ENCODE data around the gene ZNHIT2.

Gene ZNHIT2

DNA sequence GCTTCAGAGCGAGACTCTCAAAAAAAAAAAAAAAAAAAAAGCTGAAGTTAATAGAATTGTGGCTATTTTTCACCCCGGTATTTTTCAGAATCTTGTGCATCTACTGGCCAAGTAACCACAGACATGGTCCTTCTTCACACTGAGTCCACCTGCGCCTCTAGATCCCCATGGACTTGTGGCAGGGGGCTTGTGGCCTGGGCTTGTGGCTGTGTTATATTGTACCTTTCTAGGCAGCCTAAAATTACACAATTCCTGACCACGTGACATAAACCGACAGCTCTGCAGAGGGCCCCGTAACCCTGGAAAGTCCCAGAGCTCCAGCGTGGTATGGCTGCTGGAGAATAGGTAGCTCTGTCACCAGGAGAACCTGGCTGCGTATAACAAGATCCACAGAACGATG is 48.3 kb downstream of the ZNHIT2 start:
- peak; percentile 19 for DNase-seq (ENCODE audit: low read depth)
- no peak overlapping the region for H3K4me3 ChIP-seq (replicated peaks; ENCODE audit: low read depth, low read length)
- TF ChIP-seq, protein P1, sequence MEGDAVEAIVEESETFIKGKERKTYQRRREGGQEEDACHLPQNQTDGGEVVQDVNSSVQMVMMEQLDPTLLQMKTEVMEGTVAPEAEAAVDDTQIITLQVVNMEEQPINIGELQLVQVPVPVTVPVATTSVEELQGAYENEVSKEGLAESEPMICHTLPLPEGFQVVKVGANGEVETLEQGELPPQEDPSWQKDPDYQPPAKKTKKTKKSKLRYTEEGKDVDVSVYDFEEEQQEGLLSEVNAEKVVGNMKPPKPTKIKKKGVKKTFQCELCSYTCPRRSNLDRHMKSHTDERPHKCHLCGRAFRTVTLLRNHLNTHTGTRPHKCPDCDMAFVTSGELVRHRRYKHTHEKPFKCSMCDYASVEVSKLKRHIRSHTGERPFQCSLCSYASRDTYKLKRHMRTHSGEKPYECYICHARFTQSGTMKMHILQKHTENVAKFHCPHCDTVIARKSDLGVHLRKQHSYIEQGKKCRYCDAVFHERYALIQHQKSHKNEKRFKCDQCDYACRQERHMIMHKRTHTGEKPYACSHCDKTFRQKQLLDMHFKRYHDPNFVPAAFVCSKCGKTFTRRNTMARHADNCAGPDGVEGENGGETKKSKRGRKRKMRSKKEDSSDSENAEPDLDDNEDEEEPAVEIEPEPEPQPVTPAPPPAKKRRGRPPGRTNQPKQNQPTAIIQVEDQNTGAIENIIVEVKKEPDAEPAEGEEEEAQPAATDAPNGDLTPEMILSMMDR (IDR thresholded peaks at IDR 0.05; ENCODE audit: low read length, missing control alignments) = no peak

DNA sequence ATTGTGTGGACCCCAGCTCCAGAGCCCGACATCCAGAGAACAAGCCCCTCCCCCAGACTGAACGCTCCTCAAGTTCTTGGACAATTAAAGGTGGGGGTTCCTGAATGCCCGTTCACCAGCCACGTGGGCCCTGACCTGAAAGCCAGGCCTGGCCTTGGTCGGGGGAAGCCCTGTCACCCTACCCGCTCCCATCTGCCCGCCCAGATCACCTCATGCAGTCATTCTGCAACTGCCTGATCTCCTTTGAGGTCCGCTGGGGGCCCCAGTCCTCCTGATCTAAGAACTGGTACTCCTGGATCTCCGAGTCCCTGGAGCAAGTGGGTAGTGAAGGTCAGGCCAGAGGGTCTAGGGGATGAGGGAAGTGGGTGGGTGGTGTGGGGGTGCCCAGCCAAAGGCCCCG is 50.1 kb downstream of the ZNHIT2 start:
- TF ChIP-seq, protein P1 (IDR thresholded peaks at IDR 0.05; ENCODE audit: low read length, missing control alignments) = no peak
- no peak for DNase-seq (ENCODE audit: low read depth)

GRCh38 chr11:65066805-65067291 is 50.7 kb downstream of the ZNHIT2 start:
- no peak overlapping the region for H3K4me3 ChIP-seq (replicated peaks; ENCODE audit: low read depth, low read length)
- TF ChIP-seq, protein P1 (IDR thresholded peaks at IDR 0.05; ENCODE audit: low read length, missing control alignments) = no peak
- no peak for DNase-seq (ENCODE audit: low read depth)

More for the DNA sequence above, 50.1 kb downstream of the ZNHIT2 start:
- no peak overlapping the region for H3K4me3 ChIP-seq (replicated peaks; ENCODE audit: low read depth, low read length)
